ENCODE data around the gene FABP1.

The FABP1 gene

DNA sequence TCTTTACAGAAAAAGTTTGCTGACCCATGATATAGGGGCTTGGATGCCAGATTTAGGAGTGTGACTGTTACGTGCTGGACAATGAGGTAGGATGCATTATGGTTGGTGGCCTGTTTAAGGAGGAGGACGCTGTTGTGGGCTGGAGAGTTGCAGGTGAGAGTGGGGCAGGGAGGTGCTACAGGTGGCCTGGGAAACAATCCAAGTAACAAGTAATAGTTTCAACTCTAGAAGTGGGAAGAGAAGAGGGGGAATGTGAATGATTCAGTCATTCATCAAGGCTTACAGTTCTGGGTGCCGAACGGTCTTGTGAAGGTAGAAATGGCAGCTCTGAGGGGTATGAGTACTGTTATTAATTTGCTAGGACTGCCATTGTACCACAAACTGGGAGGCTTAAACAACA lies 6.2 kb downstream of the FABP1 start:
- no peak overlapping the region for H3K4me3 ChIP-seq (ENCODE audit: low read depth, low read length)
- in situ Hi-C loops (cut with HindIII; ENCODE audit: low sequenced_read_pairs), result no loop called here
- TF ChIP-seq, protein P1, sequence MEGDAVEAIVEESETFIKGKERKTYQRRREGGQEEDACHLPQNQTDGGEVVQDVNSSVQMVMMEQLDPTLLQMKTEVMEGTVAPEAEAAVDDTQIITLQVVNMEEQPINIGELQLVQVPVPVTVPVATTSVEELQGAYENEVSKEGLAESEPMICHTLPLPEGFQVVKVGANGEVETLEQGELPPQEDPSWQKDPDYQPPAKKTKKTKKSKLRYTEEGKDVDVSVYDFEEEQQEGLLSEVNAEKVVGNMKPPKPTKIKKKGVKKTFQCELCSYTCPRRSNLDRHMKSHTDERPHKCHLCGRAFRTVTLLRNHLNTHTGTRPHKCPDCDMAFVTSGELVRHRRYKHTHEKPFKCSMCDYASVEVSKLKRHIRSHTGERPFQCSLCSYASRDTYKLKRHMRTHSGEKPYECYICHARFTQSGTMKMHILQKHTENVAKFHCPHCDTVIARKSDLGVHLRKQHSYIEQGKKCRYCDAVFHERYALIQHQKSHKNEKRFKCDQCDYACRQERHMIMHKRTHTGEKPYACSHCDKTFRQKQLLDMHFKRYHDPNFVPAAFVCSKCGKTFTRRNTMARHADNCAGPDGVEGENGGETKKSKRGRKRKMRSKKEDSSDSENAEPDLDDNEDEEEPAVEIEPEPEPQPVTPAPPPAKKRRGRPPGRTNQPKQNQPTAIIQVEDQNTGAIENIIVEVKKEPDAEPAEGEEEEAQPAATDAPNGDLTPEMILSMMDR (IDR thresholded peaks at IDR 0.05; ENCODE audit: low read depth, low read length), result no peak

DNA sequence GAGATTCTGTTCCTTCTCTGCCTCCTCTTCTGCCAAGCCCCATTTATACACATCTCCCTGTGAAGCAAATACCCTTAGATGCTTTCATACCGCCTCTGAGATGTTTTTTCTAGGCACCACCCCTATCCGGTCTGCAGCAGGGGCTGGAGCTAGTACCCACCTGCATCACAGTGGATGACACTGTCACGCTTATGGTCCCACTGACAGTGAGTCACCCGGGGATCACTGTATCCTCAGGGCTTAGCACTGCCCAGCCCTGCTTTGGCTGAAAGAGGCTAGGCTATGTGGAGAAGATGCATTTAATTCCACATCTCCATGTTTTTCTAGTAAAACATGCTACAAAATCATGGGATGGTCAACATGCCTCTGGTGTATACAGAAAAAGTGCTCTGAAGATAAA lies 9.9 kb downstream of the FABP1 start:
- in situ Hi-C loops (cut with HindIII; ENCODE audit: low sequenced_read_pairs), result no loop called here
- no peak overlapping the region for H3K4me3 ChIP-seq (ENCODE audit: low read depth, low read length)
- DNase-seq (ENCODE audit: low read depth, low spot score), result no peak
- TF ChIP-seq, protein P1 (IDR thresholded peaks at IDR 0.05; ENCODE audit: low read depth, low read length), result no peak

More for the DNA sequence above, 6.2 kb downstream of the FABP1 start:
- no peak for DNase-seq (ENCODE audit: low read depth, low spot score)

DNA sequence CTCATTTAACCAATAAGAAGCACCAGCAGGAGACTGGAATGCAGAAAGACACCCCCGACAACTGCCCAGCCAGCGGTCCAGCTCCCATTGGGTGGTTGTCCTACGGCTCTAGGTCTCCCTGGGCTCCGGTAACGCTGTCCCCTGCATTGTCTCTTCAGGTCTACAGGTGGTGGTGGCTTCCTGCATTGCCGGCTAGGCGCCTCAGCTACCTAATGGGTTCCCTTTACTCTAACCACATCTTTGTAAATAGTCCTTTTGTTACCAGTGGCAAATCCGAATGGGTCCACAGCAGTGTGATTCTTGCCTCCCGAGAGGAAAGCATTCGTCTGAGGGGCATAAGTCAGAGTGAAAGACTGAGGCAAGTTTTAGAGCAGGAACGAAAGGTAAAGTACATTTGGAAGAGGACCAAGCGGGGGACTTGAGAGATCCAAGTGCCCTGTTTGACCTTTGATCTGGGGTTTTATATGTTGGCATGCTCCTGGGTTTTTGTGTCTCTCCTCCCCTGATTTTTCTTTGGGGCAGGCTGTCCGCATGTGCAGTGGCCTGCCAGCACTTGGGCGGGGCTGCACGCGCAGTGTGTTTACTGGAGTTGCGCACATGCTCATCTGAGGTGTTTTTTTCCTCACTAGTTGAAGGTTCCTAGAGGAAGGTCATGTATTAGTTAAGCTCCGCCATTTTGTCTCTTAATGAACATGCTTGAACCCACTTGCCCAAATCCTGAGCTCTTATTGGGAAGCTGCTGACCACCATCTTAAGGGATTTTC lies 11.0 kb downstream of the FABP1 start:
- no peak overlapping the region for H3K4me3 ChIP-seq (ENCODE audit: low read depth, low read length)
- TF ChIP-seq, protein P1 (IDR thresholded peaks at IDR 0.05; ENCODE audit: low read depth, low read length), result no peak
- no peak for DNase-seq (ENCODE audit: low read depth, low spot score)
- in situ Hi-C loops (cut with HindIII; ENCODE audit: low sequenced_read_pairs), result no loop called here

DNA sequence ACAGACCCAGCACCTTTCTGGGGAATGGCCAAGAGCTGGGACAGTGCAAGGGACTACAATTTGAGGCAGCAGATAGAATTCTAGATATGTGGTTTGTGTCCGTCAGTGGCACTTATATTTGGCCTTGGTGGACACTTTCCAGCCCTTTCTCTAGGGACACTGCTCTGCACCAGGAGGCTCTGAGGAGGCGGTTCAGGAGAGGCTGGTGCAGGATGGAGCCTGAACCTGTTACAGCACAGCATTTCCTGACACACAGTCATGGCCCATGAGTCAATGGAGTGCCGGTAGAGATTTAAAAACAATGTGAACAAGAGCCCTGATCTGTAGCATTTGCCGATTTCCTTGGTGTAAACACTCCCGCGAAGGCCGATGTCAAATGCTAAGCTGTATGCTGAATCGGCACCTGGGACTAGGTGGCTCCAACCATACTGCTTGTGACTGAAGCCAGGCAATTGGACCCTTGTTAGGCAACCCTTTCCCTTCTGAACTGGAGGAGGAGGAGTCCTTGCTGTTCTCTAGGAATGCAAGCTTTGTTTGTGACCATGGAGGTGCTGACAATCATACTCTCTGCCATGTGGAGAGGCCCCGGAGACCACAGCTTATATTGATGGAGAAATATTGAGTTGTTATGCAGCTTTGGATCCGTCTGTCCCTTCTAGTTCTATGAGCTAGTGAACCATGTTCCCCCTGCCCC lies 11.9 kb downstream of the FABP1 start:
- in situ Hi-C loops (cut with HindIII; ENCODE audit: low sequenced_read_pairs), result no loop called here
- no peak overlapping the region for H3K4me3 ChIP-seq (ENCODE audit: low read depth, low read length)
- TF ChIP-seq, protein P1 (IDR thresholded peaks at IDR 0.05; ENCODE audit: low read depth, low read length), result no peak
- no peak for DNase-seq (ENCODE audit: low read depth, low spot score)

DNA sequence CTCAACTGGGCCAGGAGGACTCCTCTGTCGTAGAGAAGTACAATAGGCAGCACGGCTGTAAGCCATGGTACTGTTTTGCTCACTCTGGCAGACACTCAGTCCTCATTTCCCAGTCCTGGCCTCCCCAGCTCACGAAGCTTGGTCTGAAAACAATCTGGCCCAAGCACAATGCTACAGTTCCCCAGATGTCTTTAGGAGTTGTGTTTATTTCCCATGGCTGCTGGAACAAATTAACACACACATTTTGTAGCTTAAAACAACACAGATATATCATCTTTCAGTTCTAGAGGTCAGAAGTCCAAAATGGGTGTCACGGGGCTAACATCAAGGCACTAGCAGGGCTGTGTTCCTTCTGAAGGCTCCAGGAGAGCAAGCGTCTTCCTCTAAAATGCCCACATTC lies 13.0 kb downstream of the FABP1 start:
- no peak overlapping the region for H3K4me3 ChIP-seq (ENCODE audit: low read depth, low read length)
- DNase-seq (ENCODE audit: low read depth, low spot score), result no peak
- TF ChIP-seq, protein P1 (IDR thresholded peaks at IDR 0.05; ENCODE audit: low read depth, low read length), result no peak
- in situ Hi-C loops (cut with HindIII; ENCODE audit: low sequenced_read_pairs), result no loop called here

DNA sequence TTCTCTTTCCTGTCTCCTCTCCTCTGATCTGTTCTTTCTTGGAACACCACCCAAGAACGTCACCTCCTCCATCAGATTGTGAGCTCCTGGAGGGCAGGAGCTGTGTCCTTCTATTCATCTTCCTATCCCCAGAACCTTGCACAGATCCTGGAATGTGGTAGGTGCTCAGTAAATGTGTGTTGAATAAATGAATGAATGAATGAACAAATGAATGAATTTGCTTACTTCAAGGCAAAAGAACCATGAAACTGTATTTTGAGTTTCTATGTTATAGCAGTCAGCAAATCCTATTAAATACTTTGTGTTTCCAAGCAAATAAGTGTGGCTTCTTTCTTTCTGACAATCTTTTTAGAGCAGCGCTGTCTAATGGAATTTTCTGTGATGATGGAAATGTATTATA lies 14.8 kb downstream of the FABP1 start:
- in situ Hi-C loops (cut with HindIII; ENCODE audit: low sequenced_read_pairs), result no loop called here
- TF ChIP-seq, protein P1 (IDR thresholded peaks at IDR 0.05; ENCODE audit: low read depth, low read length), result no peak
- DNase-seq (ENCODE audit: low read depth, low spot score), result no peak
- H3K4me3 ChIP-seq (ENCODE audit: low read depth, low read length), result no peak overlapping the region

Measured in astrocyte of the spinal cord (primary cell).